DND-41 (cell line): Measurements from ENCODE around the gene AKT3.

ENCODE experiments used
- ATAC-seq: fragments of 200-7000 bp; cut with Tn5 transposase; 3 replicates; pipeline ENCODE4 v1.9.1; 2021; ENCODE audit warnings: low read depth; ENCODE audit not compliant: insufficient read depth
- DNase-seq: peaks from one replicate; pipeline ENCODE4 v3.0.0-alpha.2; 2020
- H2AFZ ChIP-seq: 2 replicates; pipeline ENCODE4 v1.6.0; 2012; ENCODE audit warnings: low read depth, low read length
- H3K27ac ChIP-seq: 2 replicates; pipeline ENCODE4 v1.5.1; 2012; ENCODE audit warnings: low read length, inconsistent platforms
- H3K27me3 ChIP-seq: fragments of 200-600 bp; sonication (generic); 2 replicates; pipeline ENCODE4 v1.6.0; 2012; ENCODE audit warnings: low read length, mild to moderate bottlenecking, inconsistent platforms; ENCODE audit not compliant: insufficient read depth, poor library complexity
- H3K36me3 ChIP-seq: 2 replicates; pipeline ENCODE4 v1.5.1; 2012; ENCODE audit warnings: low read length, inconsistent platforms; ENCODE audit not compliant: insufficient read depth
- H3K4me1 ChIP-seq: 2 replicates; pipeline ENCODE4 v1.5.1; 2012; ENCODE audit warnings: mild to moderate bottlenecking, low read length; ENCODE audit not compliant: insufficient read depth
- H3K4me2 ChIP-seq: 2 replicates; pipeline ENCODE4 v1.6.0; 2012; ENCODE audit warnings: mild to moderate bottlenecking, moderate library complexity, low read length, inconsistent platforms; ENCODE audit not compliant: insufficient read depth
- H3K4me3 ChIP-seq, 2 experiments: fragments of 200-600 bp in 1 of 2; shearing (Covaris generic) in 1 of 2; 2 replicates each; pipeline ENCODE4 v1.5.1; 2012 to 2016; ENCODE audit warnings: inconsistent platforms in 2 of 2, low read length in 2 of 2, mild to moderate bottlenecking in 2 of 2, low read depth in 1 of 2, moderate library complexity in 1 of 2
- H3K79me2 ChIP-seq: 2 replicates; pipeline ENCODE4 v1.6.0; 2012; ENCODE audit warnings: low read length, inconsistent platforms; ENCODE audit not compliant: insufficient read depth
- H3K9ac ChIP-seq: 2 replicates; pipeline ENCODE4 v1.6.0; 2012; ENCODE audit warnings: low read depth, mild to moderate bottlenecking, inconsistent platforms, low read length, moderate library complexity
- H3K9me3 ChIP-seq: 2 replicates; pipeline ENCODE4 v1.5.1; 2012; ENCODE audit warnings: low read length, moderate library complexity, mild to moderate bottlenecking, inconsistent platforms; ENCODE audit not compliant: insufficient read depth, severe bottlenecking
- H4K20me1 ChIP-seq: 2 replicates; pipeline ENCODE4 v1.6.0; 2012; ENCODE audit warnings: low read length; ENCODE audit not compliant: insufficient read depth
- EZH2 ChIP-seq: IDR thresholded peaks from 3 replicates; pipeline ENCODE4 v1.6.1; 2012; ENCODE audit warnings: borderline replicate concordance, low read depth, mild to moderate bottlenecking, moderate library complexity, low read length, inconsistent platforms; ENCODE audit not compliant: severe bottlenecking
- TF ChIP-seq, protein P1 (sequence below): IDR thresholded peaks from 2 replicates; pipeline ENCODE4 v1.5.1; 2012; ENCODE audit warnings: borderline replicate concordance, low read length, moderate library complexity, mild to moderate bottlenecking; ENCODE audit not compliant: poor library complexity, severe bottlenecking; ENCODE audit errors: extremely low read depth

The AKT3 gene

DNA sequence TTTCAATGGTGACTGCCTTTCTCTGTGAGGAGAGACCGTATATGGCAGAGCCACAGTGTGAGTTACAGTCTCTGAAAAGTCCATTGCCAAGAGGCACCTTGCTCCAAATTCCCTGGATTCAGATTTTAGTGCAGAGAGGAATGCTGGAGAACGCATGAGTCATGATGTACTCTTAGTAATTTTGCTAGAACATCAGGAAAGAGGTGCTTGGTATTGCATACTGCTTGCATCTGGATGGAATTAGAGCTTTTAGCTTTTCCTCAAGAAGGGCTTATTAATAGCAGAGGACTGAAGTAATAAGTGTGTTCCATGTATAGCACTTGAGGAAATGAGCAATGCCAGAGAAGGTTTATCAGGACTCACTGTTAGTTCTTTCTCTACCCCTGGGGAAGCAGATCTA lies 40.5 kb upstream of the AKT3 start:
- Histone ChIP-seq H3K4me3 (no peak overlapping the region), H3K9me3 (no peaks in the 10 kb centered on the region), H3K79me2 (no peaks in the 10 kb centered on the region), H3K27ac (no peak overlapping the region), H3K4me2 (no peak overlapping the region), H2AFZ (no peak overlapping the region), H3K27me3 (no peaks in the 10 kb centered on the region), H4K20me1 (no peaks in the 10 kb centered on the region), H3K36me3 (no peaks in the 10 kb centered on the region), H3K4me1 (no peaks in the 10 kb centered on the region), H3K9ac (no peak overlapping the region)
- ATAC-seq = no peak
- TF ChIP-seq, protein P1, sequence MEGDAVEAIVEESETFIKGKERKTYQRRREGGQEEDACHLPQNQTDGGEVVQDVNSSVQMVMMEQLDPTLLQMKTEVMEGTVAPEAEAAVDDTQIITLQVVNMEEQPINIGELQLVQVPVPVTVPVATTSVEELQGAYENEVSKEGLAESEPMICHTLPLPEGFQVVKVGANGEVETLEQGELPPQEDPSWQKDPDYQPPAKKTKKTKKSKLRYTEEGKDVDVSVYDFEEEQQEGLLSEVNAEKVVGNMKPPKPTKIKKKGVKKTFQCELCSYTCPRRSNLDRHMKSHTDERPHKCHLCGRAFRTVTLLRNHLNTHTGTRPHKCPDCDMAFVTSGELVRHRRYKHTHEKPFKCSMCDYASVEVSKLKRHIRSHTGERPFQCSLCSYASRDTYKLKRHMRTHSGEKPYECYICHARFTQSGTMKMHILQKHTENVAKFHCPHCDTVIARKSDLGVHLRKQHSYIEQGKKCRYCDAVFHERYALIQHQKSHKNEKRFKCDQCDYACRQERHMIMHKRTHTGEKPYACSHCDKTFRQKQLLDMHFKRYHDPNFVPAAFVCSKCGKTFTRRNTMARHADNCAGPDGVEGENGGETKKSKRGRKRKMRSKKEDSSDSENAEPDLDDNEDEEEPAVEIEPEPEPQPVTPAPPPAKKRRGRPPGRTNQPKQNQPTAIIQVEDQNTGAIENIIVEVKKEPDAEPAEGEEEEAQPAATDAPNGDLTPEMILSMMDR = no peak
- no peak for TF ChIP-seq EZH2
- DNase-seq = no peak

DNA sequence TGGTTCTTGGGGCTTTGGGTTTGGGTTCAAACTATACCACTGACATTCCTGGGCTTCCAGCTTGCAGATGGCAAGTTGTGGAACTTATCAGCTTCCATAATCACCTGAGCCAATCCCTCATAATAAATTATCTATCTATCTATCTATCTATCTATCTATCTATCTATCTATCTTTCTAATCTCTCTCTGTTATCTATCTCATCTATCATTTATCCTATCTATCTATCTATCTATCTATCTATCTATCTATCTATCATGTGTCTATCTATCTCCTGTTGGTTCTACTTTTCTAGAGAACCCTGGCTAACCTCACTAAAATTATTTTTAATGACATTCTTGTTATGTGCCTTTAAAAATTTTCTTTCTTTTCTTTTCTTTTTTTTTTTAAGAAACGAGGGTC lies 35.8 kb upstream of the AKT3 start:
- H2AFZ ChIP-seq = no peak overlapping the region
- H3K27ac ChIP-seq = no peak overlapping the region
- H4K20me1 ChIP-seq = no peaks in the 10 kb centered on the region
- H3K27me3 ChIP-seq = no peaks in the 10 kb centered on the region
- no peak overlapping the region for H3K4me3 ChIP-seq
- no peaks in the 10 kb centered on the region for H3K4me1 ChIP-seq
- ATAC-seq (no peak), DNase-seq (no peak)
- TF ChIP-seq, protein P1 = no peak
- TF ChIP-seq EZH2 = no peak
- no peaks in the 10 kb centered on the region for H3K79me2 ChIP-seq
- H3K36me3 ChIP-seq = no peaks in the 10 kb centered on the region
- H3K9ac ChIP-seq = no peak overlapping the region
- H3K4me2 ChIP-seq = no peak overlapping the region
- H3K9me3 ChIP-seq = no peaks in the 10 kb centered on the region

DNA sequence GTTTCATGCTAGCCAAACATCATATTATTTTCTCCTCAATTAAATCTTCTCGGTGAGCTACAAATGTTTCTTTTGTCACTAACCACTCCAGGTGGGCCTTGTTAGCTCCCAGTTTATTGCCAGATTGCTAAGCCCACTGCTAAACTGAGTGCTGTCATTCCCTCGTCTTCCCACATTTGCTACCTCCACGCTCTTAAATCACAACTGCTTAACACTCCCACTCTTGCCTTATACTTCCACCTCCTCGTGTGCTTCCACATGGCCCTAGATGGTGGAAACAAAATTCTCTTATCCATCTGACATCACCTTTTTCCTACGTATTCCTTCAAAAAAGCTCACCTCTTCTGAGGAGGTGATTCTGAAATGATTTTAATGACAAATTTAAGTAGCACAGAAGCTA lies 34.6 kb upstream of the AKT3 start:
- H2AFZ ChIP-seq = no peak overlapping the region
- no peaks in the 10 kb centered on the region for H4K20me1 ChIP-seq
- no peaks in the 10 kb centered on the region for H3K36me3 ChIP-seq
- H3K4me1 ChIP-seq = no peaks in the 10 kb centered on the region
- H3K27ac ChIP-seq = no peak overlapping the region
- ATAC-seq (no peak), DNase-seq (no peak)
- H3K27me3 ChIP-seq = no peaks in the 10 kb centered on the region
- no peaks in the 10 kb centered on the region for H3K9me3 ChIP-seq
- TF ChIP-seq, protein P1 = no peak
- no peak for TF ChIP-seq EZH2
- no peak overlapping the region for H3K4me3 ChIP-seq
- no peaks in the 10 kb centered on the region for H3K79me2 ChIP-seq
- no peak overlapping the region for H3K4me2 ChIP-seq
- H3K9ac ChIP-seq = no peak overlapping the region

DNA sequence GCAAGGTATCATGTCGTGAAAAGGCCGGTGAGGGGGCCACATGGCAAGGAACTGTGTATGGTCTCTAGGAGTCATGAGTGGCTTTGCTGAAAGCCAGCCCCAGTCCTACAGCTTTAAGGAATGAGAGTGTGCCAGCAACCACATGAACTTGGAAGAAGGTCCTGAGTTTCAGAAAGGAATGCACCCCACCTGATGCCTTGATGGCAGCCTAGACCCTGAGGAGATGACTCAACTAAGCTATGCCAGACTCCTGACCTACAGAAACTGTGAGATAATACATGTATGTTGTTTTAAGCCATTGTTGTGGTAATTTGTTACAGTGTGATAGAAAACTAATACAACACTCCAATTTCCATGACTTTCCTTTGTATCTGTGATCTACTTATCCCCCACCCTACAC lies 33.5 kb upstream of the AKT3 start:
- no peaks in the 10 kb centered on the region for H4K20me1 ChIP-seq
- no peak overlapping the region for H3K4me2 ChIP-seq
- no peak for ATAC-seq
- TF ChIP-seq EZH2 = no peak
- TF ChIP-seq, protein P1 = no peak
- no peak for DNase-seq
- no peaks in the 10 kb centered on the region for H3K36me3 ChIP-seq
- no peak overlapping the region for H2AFZ ChIP-seq
- no peaks in the 10 kb centered on the region for H3K4me1 ChIP-seq
- H3K27me3 ChIP-seq = no peaks in the 10 kb centered on the region
- H3K9ac ChIP-seq = no peak overlapping the region
- H3K4me3 ChIP-seq = no peak overlapping the region
- no peaks in the 10 kb centered on the region for H3K9me3 ChIP-seq
- H3K79me2 ChIP-seq = no peaks in the 10 kb centered on the region
- H3K27ac ChIP-seq = no peak overlapping the region
